A673 (cell line): ENCODE data around the gene SHOX. TPM values are rescaled to one million over a fixed set of nuclear protein-coding genes. Genes with fewer than 3 reads are reported as not detected.

Experiments used
- BruUV-seq: library from RNA; stranded (reverse); fragments of 400-500 nt; replicated peaks from 2 replicates; lab custom pipeline; 2021; lab: Mats Ljungman, UMichigan
- CTCF ChIA-PET: fragments of 300-600 bp; sonication (Branson Sonifier 250); formaldehyde crosslinking; loops from one replicate; lab custom pipeline; 2022; ENCODE audit warnings: antibody characterized with exemption; lab: Charles Lee
- POLR2A ChIA-PET: fragments of 300-600 bp; sonication (Branson Sonifier 250); formaldehyde crosslinking; loops from one replicate; lab custom pipeline; 2022; ENCODE audit warnings: antibody characterized with exemption; ENCODE audit not compliant: low non-redundant PET; lab: Charles Lee
- DNase-seq: peaks from one replicate; pipeline ENCODE4 v3.0.0-alpha.2; 2015; ENCODE audit warnings: low spot score
- H3K27ac ChIP-seq: fragments of 200-600 bp; sonication (generic); 2 replicates; pipeline ENCODE4 v1.5.1; 2016; ENCODE audit warnings: mixed run types, low read depth, mild to moderate bottlenecking, mixed read lengths, antibody characterized with exemption, low read length; ENCODE audit not compliant: poor library complexity, severe bottlenecking
- H3K27me3 ChIP-seq: fragments of 200-600 bp; sonication (generic); replicated peaks from 2 replicates; pipeline ENCODE4 v1.6.1; 2017; ENCODE audit warnings: mixed run types, low read depth, mild to moderate bottlenecking, mixed read lengths, antibody characterized with exemption, low read length; ENCODE audit not compliant: insufficient read depth, poor library complexity
- H3K36me3 ChIP-seq: fragments of 200-600 bp; sonication (generic); 2 replicates; pipeline ENCODE4 v1.6.1; 2016; ENCODE audit warnings: mixed run types, mild to moderate bottlenecking, mixed read lengths, antibody characterized with exemption, low read length; ENCODE audit not compliant: insufficient read depth, poor library complexity, severe bottlenecking
- H3K4me1 ChIP-seq: fragments of 200-600 bp; sonication (generic); 2 replicates; pipeline ENCODE4 v1.6.1; 2017; ENCODE audit warnings: mixed run types, mild to moderate bottlenecking, mixed read lengths, antibody characterized with exemption, low read length; ENCODE audit not compliant: insufficient read depth, poor library complexity, severe bottlenecking
- H3K4me3 ChIP-seq: fragments of 200-600 bp; sonication (generic); 2 replicates; pipeline ENCODE4 v1.5.1; 2016; ENCODE audit warnings: low read depth, mixed run types, mild to moderate bottlenecking, mixed read lengths, low read length; ENCODE audit not compliant: poor library complexity, severe bottlenecking
- H3K9me3 ChIP-seq: fragments of 200-600 bp; sonication (generic); 2 replicates; pipeline ENCODE4 v1.6.1; 2016; ENCODE audit warnings: mixed run types, low read depth, mild to moderate bottlenecking, mixed read lengths, antibody characterized with exemption, low read length; ENCODE audit not compliant: poor library complexity, severe bottlenecking
- CTCF ChIP-seq: fragments of 300-800, 200-600 bp; sonication (generic); conservative IDR thresholded peaks from 2 replicates; pipeline ENCODE4 v1.5.1; 2017; ENCODE audit warnings: low read depth, mild to moderate bottlenecking, antibody characterized with exemption, low read length, moderate library complexity, mixed read lengths
- EZH2 ChIP-seq: fragments of 200-600 bp; sonication (generic); IDR thresholded peaks from 2 replicates; pipeline ENCODE4 v1.6.1; 2017; ENCODE audit warnings: borderline replicate concordance, low read depth, mild to moderate bottlenecking, mixed read lengths, antibody characterized with exemption, low read length; ENCODE audit not compliant: poor library complexity, severe bottlenecking
- intact Hi-C: fragments of 100-400 bp; cut with micrococcal nuclease; formaldehyde crosslinking; loops from one replicate; pipeline ENCODE4 v1.10.0; 2022; ENCODE audit not compliant: unreplicated experiment
- total RNA-seq: library from RNA; stranded (reverse); gene quantifications from 2 replicates; pipeline ENCODE4 v1.2.3, GENCODE V29; 2021

The SHOX gene
- total RNA-seq, 1 experiment from 2014 or later = not detected

DNA sequence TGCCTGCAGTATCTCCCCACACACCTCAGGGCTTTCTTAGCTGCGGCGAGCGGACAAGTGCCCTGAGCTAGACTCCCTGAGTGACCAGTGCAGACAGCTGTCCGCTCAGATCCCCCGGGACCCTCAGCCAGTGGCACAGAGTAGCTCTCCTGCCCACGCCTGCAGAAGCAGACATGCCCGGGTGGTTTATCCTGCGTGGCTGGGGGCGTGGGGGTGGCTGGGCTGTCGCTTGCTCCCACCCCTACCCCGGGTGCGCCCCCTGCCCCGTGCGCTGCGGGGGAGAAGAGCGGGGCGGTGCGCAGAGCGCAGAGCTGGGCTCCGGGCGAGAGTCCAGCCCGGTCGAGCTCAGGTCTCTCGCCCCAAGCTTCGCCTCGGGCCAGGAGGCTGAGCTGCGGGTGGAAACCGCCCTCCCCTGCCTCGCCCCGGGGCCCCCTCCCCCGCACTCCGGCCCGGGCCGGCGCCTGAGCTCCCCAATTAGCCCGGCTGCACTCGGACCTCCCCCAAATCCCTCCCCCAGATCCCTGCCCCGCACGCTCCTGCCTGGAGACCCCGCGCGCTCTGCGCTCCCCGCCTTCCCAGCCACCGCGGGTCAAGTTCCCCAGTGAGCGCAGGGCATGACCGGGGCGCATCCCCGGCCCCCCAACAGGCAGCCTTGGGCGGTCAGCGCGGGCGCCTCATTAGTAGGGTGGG, 11.7 kb upstream of the SHOX start:
- no peak for DNase-seq
- CTCF ChIA-PET = no interaction called here
- Histone ChIP-seq H3K4me1 (no peaks in the 10 kb centered on the region), H3K9me3 (no peaks in the 10 kb centered on the region), H3K36me3 (no peaks in the 10 kb centered on the region), H3K4me3 (no peak overlapping the region), H3K27ac (no peak overlapping the region), H3K27me3 (peaks cover 26% of the 10 kb centered on the region)
- TF ChIP-seq CTCF = no peak
- TF ChIP-seq EZH2 = no peak
- BruUV-seq = no TSS peak
- intact Hi-C loops = no loop called here
- POLR2A ChIA-PET = no interaction called here

- H3K4me1 ChIP-seq = no peaks in the 10 kb centered on the region
- DNase-seq = no peak
- H3K27me3 ChIP-seq = peaks cover 30% of the 10 kb centered on the region
- TF ChIP-seq CTCF (no peak), EZH2 (no peak)
- H3K4me3 ChIP-seq = no peak overlapping the region
- ChIA-PET CTCF (no interaction called here), POLR2A (no interaction called here)
- H3K9me3 ChIP-seq = no peaks in the 10 kb centered on the region
- intact Hi-C loops = no loop called here
- H3K27ac ChIP-seq = no peak overlapping the region
- BruUV-seq = no TSS peak
- no peaks in the 10 kb centered on the region for H3K36me3 ChIP-seq
These were observed 11.2 kb upstream of the SHOX start for GRCh38 chrX:619451-619811.

DNA sequence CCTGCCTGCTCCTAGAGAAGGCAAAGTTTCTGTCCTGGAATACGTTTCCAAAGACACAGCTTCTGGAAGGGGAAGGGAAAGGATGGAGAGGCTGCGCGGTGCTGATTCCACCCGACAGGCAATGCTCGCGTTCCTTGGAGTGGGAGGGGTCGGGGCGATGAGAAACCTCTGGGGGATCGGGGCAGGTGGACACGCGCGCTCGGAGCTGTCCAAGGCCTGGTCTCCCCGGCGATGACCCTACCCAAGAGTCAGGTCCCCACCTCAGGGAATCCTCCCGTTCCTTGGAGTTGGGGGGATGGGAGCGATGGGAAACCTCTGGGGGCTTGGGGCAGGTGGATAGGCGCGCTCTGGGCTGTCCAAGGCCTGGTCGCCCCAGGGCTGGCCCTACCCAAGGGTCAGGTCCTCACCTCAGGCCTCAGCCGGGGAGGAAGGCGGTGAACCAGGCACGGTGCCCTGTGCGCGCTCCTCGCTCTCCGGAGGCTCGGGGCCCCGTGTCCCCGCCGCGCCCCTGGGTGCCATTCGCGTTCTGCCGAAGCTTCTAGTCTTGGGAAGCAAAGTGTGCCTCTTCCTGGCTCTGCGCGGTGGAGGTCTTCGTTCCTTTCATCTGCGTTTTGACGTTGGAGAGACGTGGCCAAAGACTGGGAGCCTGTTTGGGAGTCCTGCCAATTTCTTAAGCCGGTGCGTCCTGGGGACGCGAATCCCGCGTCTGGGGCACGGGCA, 10.6 kb upstream of the SHOX start:
- DNase-seq = no peak
- H3K4me3 ChIP-seq = no peak overlapping the region
- ChIA-PET POLR2A (no interaction called here), CTCF (no interaction called here)
- no peaks in the 10 kb centered on the region for H3K4me1 ChIP-seq
- no TSS peak for BruUV-seq
- H3K9me3 ChIP-seq = no peaks in the 10 kb centered on the region
- H3K27ac ChIP-seq = no peak overlapping the region
- intact Hi-C loops = no loop called here
- TF ChIP-seq EZH2 (no peak), CTCF (no peak)
- H3K27me3 ChIP-seq = peaks cover 30% of the 10 kb centered on the region
- H3K36me3 ChIP-seq = no peaks in the 10 kb centered on the region
